Endodermal cell (in vitro differentiated cells): ENCODE measurements around the gene RBM6. TPM values are rescaled to one million over a fixed set of nuclear protein-coding genes. Genes with fewer than 3 reads are reported as not detected.

Experiments used
- DNase-seq: peaks from one replicate; pipeline ENCODE4 v3.0.0-alpha.2; 2017
- H3K27ac ChIP-seq: 2 replicates; pipeline ENCODE4 v1.5.1; 2013; ENCODE audit warnings: mild to moderate bottlenecking, low read depth, low read length, moderate library complexity
- H3K27me3 ChIP-seq: 2 replicates; pipeline ENCODE4 v1.6.1; 2013; ENCODE audit warnings: mild to moderate bottlenecking, low read length, moderate library complexity; ENCODE audit not compliant: insufficient read depth, control insufficient read depth, poor library complexity, severe bottlenecking
- H3K36me3 ChIP-seq: 2 replicates; pipeline ENCODE4 v1.7.0; 2013; ENCODE audit warnings: mild to moderate bottlenecking, low read length, moderate library complexity; ENCODE audit not compliant: control insufficient read depth, insufficient read depth
- H3K4me1 ChIP-seq: one replicate; pipeline ENCODE4 v1.7.0; 2013; ENCODE audit warnings: low read length; ENCODE audit not compliant: control insufficient read depth, insufficient read depth
- H3K4me3 ChIP-seq: 2 replicates; pipeline ENCODE4 v1.5.1; 2013; ENCODE audit warnings: mild to moderate bottlenecking, low read length, moderate library complexity
- H3K9ac ChIP-seq: 2 replicates; pipeline ENCODE4 v1.6.1; 2013; ENCODE audit warnings: mild to moderate bottlenecking, low read length, moderate library complexity; ENCODE audit not compliant: poor library complexity, severe bottlenecking; ENCODE audit errors: extremely low read depth
- H3K9me3 ChIP-seq: 2 replicates; pipeline ENCODE4 v1.6.1; 2013; ENCODE audit warnings: mild to moderate bottlenecking, low read length, moderate library complexity; ENCODE audit not compliant: control insufficient read depth
- H3K27ac Mint-ChIP-seq: 2 replicates; pipeline ENCODE4 v1.8.0; 2020; ENCODE audit warnings: mixed read lengths
- H3K27me3 Mint-ChIP-seq: 2 replicates; pipeline ENCODE4 v1.8.0; 2021; ENCODE audit warnings: mild to moderate bottlenecking, mixed read lengths; ENCODE audit not compliant: insufficient read depth
- H3K36me3 Mint-ChIP-seq: 2 replicates; pipeline ENCODE4 v1.8.0; 2020; ENCODE audit warnings: low read depth, mixed read lengths
- H3K4me1 Mint-ChIP-seq: 2 replicates; pipeline ENCODE4 v1.8.0; 2020; ENCODE audit warnings: mixed read lengths
- H3K4me3 Mint-ChIP-seq: 2 replicates; pipeline ENCODE4 v1.8.0; 2020; ENCODE audit warnings: mild to moderate bottlenecking, moderate library complexity, mixed read lengths
- H3K9me3 Mint-ChIP-seq: 2 replicates; pipeline ENCODE4 v1.8.0; 2020; ENCODE audit warnings: mild to moderate bottlenecking, mixed read lengths
- CTCF ChIP-seq: fragments of 200-600 bp; sonication (generic); conservative IDR thresholded peaks from 2 replicates; pipeline ENCODE4 v1.5.0; 2021; ENCODE audit warnings: antibody characterized with exemption, mild to moderate bottlenecking
- whole genome bisulfite sequencing, 2 experiments: methylation state at CpG; one replicate each; pipeline versions ENCODE4 v1.1.5 to v1.1.7; 2013; ENCODE audit warnings: missing lambda C conversion rate in 2 of 2, mixed read lengths in 1 of 2; ENCODE audit not compliant: insufficient coverage in 1 of 2, insufficient read length in 1 of 2; 5-methylcytosine and 5-hydroxymethylcytosine counted together
- total RNA-seq, 2 donors: library from RNA; stranded (reverse); fragmentation: NEBNext Ultra II Directional in 1 of 2; extraction: Animal tissue kit (Norgen Biotek cat#: 25700) in 1 of 2; gene quantifications; 2 replicates in 1 of 2; 3 replicates in 1 of 2; pipeline ENCODE4 v1.2.1, GENCODE V29; 2021

Gene RBM6
- total RNA-seq, 2 donors from 2014 or later: 116 to 168 TPM

GRCh38 chr3:50044976-50045375 is 105.0 kb downstream of the RBM6 start:
- TF ChIP-seq CTCF: no peak
- Histone ChIP-seq H3K4me3 (no peak overlapping the region), H3K4me1 (no peaks in the 10 kb centered on the region), H3K9me3 (no peaks in the 10 kb centered on the region), H3K27ac (no peak overlapping the region), H3K27me3 (no peaks in the 10 kb centered on the region), H3K36me3 (peaks cover 42% of the 10 kb centered on the region), H3K9ac (no peak overlapping the region)
- Mint-ChIP-seq H3K9me3 (no peaks in the 10 kb centered on the region), H3K36me3 (peaks cover 31% of the 10 kb centered on the region), H3K27me3 (no peaks in the 10 kb centered on the region), H3K4me1 (no peaks in the 10 kb centered on the region), H3K27ac (no peak overlapping the region), H3K4me3 (no peak overlapping the region)
- WGBS, 2 experiments: 89 to 100% methylated on average over 1 of the region's 1 CpG
- DNase-seq: no peak

DNA sequence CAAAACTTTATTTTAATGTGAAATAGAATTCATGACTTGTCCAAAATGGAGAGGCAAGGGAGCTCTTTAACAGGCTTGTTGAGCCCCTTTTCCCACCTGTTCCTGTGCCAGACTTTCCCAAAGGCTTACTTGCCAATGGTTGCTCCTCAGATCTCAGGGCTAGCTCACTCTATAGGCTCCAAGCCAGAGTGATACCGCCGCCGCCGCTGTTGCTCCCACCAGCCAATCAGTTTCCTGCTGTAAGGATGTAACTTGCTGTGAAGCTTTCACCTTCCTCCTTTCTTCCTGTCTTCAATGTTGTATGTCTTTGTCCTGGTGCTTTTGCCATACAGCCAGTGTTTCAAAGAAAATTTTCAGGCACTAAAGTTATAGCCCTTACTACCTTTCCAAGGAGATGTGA is 107.5 kb downstream of the RBM6 start:
- no peak for DNase-seq

GRCh38 chr3:50050361-50050760 is 110.4 kb downstream of the RBM6 start:
- no peaks in the 10 kb centered on the region for H3K27me3 Mint-ChIP-seq
- H3K36me3 Mint-ChIP-seq: peaks cover 59% of the 10 kb centered on the region
- H3K9me3 ChIP-seq: no peaks in the 10 kb centered on the region
- H3K9ac ChIP-seq: no peak overlapping the region
- TF ChIP-seq CTCF: no peak
- peaks cover 65% of the 10 kb centered on the region for H3K36me3 ChIP-seq
- H3K4me3 ChIP-seq: no peak overlapping the region
- H3K4me1 Mint-ChIP-seq: peaks cover 5% of the 10 kb centered on the region
- H3K27ac Mint-ChIP-seq: peak overlapping the region; percentile 44
- no peaks in the 10 kb centered on the region for H3K4me1 ChIP-seq
- no peaks in the 10 kb centered on the region for H3K27me3 ChIP-seq
- no peak for DNase-seq
- no peak overlapping the region for H3K27ac ChIP-seq
- no peaks in the 10 kb centered on the region for H3K9me3 Mint-ChIP-seq
- H3K4me3 Mint-ChIP-seq: no peak overlapping the region

More for the DNA sequence above, 107.5 kb downstream of the RBM6 start:
- 99 to 100% methylated on average over 2 to 4 of the region's 4 CpGs for WGBS, 2 experiments
- Mint-ChIP-seq H3K36me3 (peaks cover 44% of the 10 kb centered on the region), H3K9me3 (no peaks in the 10 kb centered on the region), H3K4me3 (no peak overlapping the region), H3K27me3 (no peaks in the 10 kb centered on the region), H3K4me1 (no peaks in the 10 kb centered on the region), H3K27ac (no peak overlapping the region)
- H3K9ac ChIP-seq: no peak overlapping the region
- H3K9me3 ChIP-seq: no peaks in the 10 kb centered on the region
- no peaks in the 10 kb centered on the region for H3K4me1 ChIP-seq
- H3K27ac ChIP-seq: no peak overlapping the region
- no peak for TF ChIP-seq CTCF
- H3K27me3 ChIP-seq: no peaks in the 10 kb centered on the region
- H3K36me3 ChIP-seq: peaks cover 56% of the 10 kb centered on the region
- H3K4me3 ChIP-seq: no peak overlapping the region
